ENCODE results near the gene ADI1. TPM values are rescaled to one million over a fixed set of nuclear protein-coding genes. Genes with fewer than 3 reads are reported as not detected.

Gene ADI1
- total and polyA plus RNA-seq, 2 of the 8 experiments (the other 6 are each of a cell fraction or from before 2014, with no cell fraction given) = 12.2 to 40.2 TPM

GRCh38 chr2:3463944-3464343, 55.4 kb downstream of the ADI1 start:
- Histone ChIP-seq H3K27me3 (replicated peaks in 1 of 4; ENCODE audit: control insufficient read depth in 3 of 4, extremely low read depth in 1 of 4, insufficient read depth in 3 of 4, low read length in 3 of 4) (no peaks in the 10 kb centered on the region), H3K79me1 (ENCODE audit: low read depth, low read length) (no peaks in the 10 kb centered on the region), H2AFZ (ENCODE audit: low read length) (no peak overlapping the region), H4K91ac (replicated peaks; ENCODE audit: insufficient read length, low read length) (peak overlapping the region; percentile 49), H3K27ac (ENCODE audit: low read depth, low read length) (no peak overlapping the region), H2BK120ac (replicated peaks; ENCODE audit: low read depth, low read length) (no peak overlapping the region), H3K36me3 (ENCODE audit: control insufficient read depth in 2 of 4, insufficient read depth in 4 of 4, low read length in 3 of 4) (peaks cover 0 to 7% (median 1%) of the 10 kb centered on the region in 4 experiments; a peak in 3 of 8 replicates), H4K20me1 (replicated peaks in 1 of 2; ENCODE audit: control insufficient read depth in 1 of 2, insufficient read depth in 2 of 2, low read length in 2 of 2) (no peaks in the 10 kb centered on the region), H2BK20ac (ENCODE audit: low read length) (no peak overlapping the region), H4K8ac (ENCODE audit: extremely low read depth, insufficient read depth, low read length) (no peak overlapping the region), H2BK15ac (ENCODE audit: low read length) (0 out of 2 replicates have a peak overlapping the region, but pooled peaks have one; percentile 92), H3K4me3 (ENCODE audit: extremely low read depth in 1 of 4, insufficient read depth in 2 of 4, low read depth in 3 of 4, low read length in 4 of 4) (no peak overlapping the region), H3K4me2 (ENCODE audit: insufficient read depth in 1 of 2, low read depth in 2 of 2, low read length in 2 of 2) (no peak overlapping the region), H3K18ac (ENCODE audit: extremely low read depth, low read length) (no peak overlapping the region), H3K23ac (ENCODE audit: insufficient read length) (no peak overlapping the region), H3K56ac (replicated peaks; ENCODE audit: insufficient read length, low read depth, low read length) (no peak overlapping the region), H2BK5ac (ENCODE audit: low read depth, low read length) (peak overlapping the region; percentile 87; the same call in 1 of the 2 replicates), H3K23me2 (ENCODE audit: low read depth, low read length) (no peaks in the 10 kb centered on the region), H3K4me1 (replicated peaks in 1 of 4; ENCODE audit: control insufficient read depth in 3 of 4, insufficient read depth in 4 of 4, low read length in 3 of 4) (peaks cover 5 to 10% (median 9%) of the 10 kb centered on the region in 4 experiments), H2AK5ac (ENCODE audit: low read depth, low read length) (0 out of 2 replicates have a peak overlapping the region, but pooled peaks have one; percentile 68), H3K9me3 (ENCODE audit: insufficient read depth in 2 of 2, low read depth in 1 of 2, low read length in 1 of 2) (no peaks in the 10 kb centered on the region), H2BK12ac (ENCODE audit: low read depth, low read length) (0 out of 2 replicates have a peak overlapping the region, but pooled peaks have one; percentile 60), H3K4ac (replicated peaks; ENCODE audit: insufficient read length, low read depth, low read length) (no peak overlapping the region), H3K14ac (ENCODE audit: insufficient read length) (no peak overlapping the region), H3K79me2 (ENCODE audit: control insufficient read depth in 1 of 2, insufficient read depth in 2 of 2, low read length in 2 of 2) (no peaks in the 10 kb centered on the region), H4K5ac (ENCODE audit: insufficient read length, low read depth, low read length) (no peak overlapping the region), H3K9ac (replicated peaks in 1 of 4; ENCODE audit: extremely low read depth in 1 of 4, low read depth in 3 of 4, low read length in 3 of 4) (no peak overlapping the region)
- 92% methylated on average over 13 of the region's 13 CpGs; no CpG with 5 or more reads in 1 of the 2 experiments for WGBS, 2 experiments (ENCODE audit: extremely low coverage in 1 of 2, insufficient coverage in 1 of 2, insufficient read length in 1 of 2, insufficient replicate concordance in 2 of 2, low coverage in 1 of 2, low lambda C conversion rate in 2 of 2, missing lambda C conversion rate in 1 of 2)
- DNase-seq (ENCODE audit: low read depth in 1 of 2, low spot score in 2 of 2) = no peak
- POLR2A ChIA-PET (ENCODE audit: partially characterized antibody) = interaction anchor here (0.8 to 1.8 kb wide), 5 partner anchors 9 to 94 kb away, joined by 3 to 5 read pairs (median 4); partner anchors contain the start of gene RNASEH1
- CTCF ChIA-PET (ENCODE audit: partially characterized antibody) = interaction anchor here (0.6 to 12.1 kb wide), 13 partner anchors 11 to 471 kb away, joined by 3 to 152 read pairs (median 4); no protein-coding TSS in a partner anchor
- no peak for FAIRE-seq
- TF ChIP-seq CBX5 (IDR thresholded peaks at IDR 0.05; ENCODE audit: low read depth, low read length) = no peak
- peak; percentile 28; the same call in 1 of the 2 replicates for TF ChIP-seq POLR2AphosphoS5 (IDR thresholded peaks at IDR 0.05; ENCODE audit: low read depth, low read length)

All from H1 (cell line).